Lung (tissue), 12 donors: ENCODE results near the gene GALNT13. TPM values are rescaled to one million over a fixed set of nuclear protein-coding genes. Genes with fewer than 3 reads are reported as not detected.

ENCODE experiments used
- ATAC-seq: fragments of 200-7000 bp; cut with Tn5 transposase; one replicate; pipeline ENCODE4 v1.9.1; 2020; ENCODE audit warnings: moderate number of reproducible peaks; ENCODE audit not compliant: insufficient read depth, low FRiP score
- DNase-seq, 3 donors: peaks; one replicate each; pipeline ENCODE4 v3.0.0-alpha.2; 2013 to 2017
- H3K27ac ChIP-seq, 2 donors: one replicate each; pipeline ENCODE4 v1.5.1; 2013; ENCODE audit warnings: mild to moderate bottlenecking in 2 of 2, moderate library complexity in 2 of 2, control low read depth in 1 of 2, inconsistent platforms in 1 of 2, low read depth in 1 of 2, low read length in 1 of 2
- H3K27me3 ChIP-seq, 3 donors: one replicate each; pipeline ENCODE4 v1.5.1; 2013; ENCODE audit warnings: low read length in 2 of 3; ENCODE audit not compliant: control insufficient read depth in 3 of 3, insufficient read depth in 3 of 3
- H3K36me3 ChIP-seq, 4 donors: one replicate each; pipeline ENCODE4 v1.5.1; 2013; ENCODE audit warnings: low read length in 4 of 4, mild to moderate bottlenecking in 1 of 4, moderate library complexity in 1 of 4; ENCODE audit not compliant: control insufficient read depth in 4 of 4, insufficient read depth in 4 of 4
- H3K4me1 ChIP-seq, 5 donors: one replicate each; pipeline ENCODE4 v1.5.1; 2013; ENCODE audit warnings: low read length in 5 of 5, mild to moderate bottlenecking in 2 of 5, moderate library complexity in 1 of 5; ENCODE audit not compliant: control insufficient read depth in 5 of 5, insufficient read depth in 5 of 5
- H3K4me3 ChIP-seq: one replicate; pipeline ENCODE4 v1.5.1; 2013; ENCODE audit warnings: mild to moderate bottlenecking, control low read depth, moderate library complexity
- H3K9ac ChIP-seq, 2 donors: one replicate each; pipeline ENCODE4 v1.5.1; 2013; ENCODE audit warnings: low read length in 2 of 2, control low read depth in 1 of 2; ENCODE audit not compliant: insufficient read depth in 1 of 2
- H3K9me3 ChIP-seq, 4 donors: one replicate each; pipeline ENCODE4 v1.5.1; 2013; ENCODE audit warnings: low read length in 3 of 4, mild to moderate bottlenecking in 1 of 4, moderate library complexity in 1 of 4; ENCODE audit not compliant: control insufficient read depth in 4 of 4, insufficient read depth in 3 of 4
- WGBS, 2 donors: extraction: QIAGEN DNeasy Blood & Tissue Kit; methylation state at CpG; one replicate each; pipeline ENCODE4 v1.1.7; 2013; 5-methylcytosine and 5-hydroxymethylcytosine counted together
- polyA plus RNA-seq, 2 donors: library from polyadenylated mRNA; stranded (reverse); fragments of 200-250 nt; gene quantifications; one replicate each; pipeline ENCODE4 v1.2.1, GENCODE V29; 2013
- total RNA-seq, 2 donors: library from RNA; depleted of rRNA in 1 of 2; stranded (reverse); fragments of >200 nt in 1 of 2; gene quantifications; one replicate each; pipeline ENCODE4 v1.2.1, GENCODE V29; 2014 to 2021
- TF ChIP-seq, protein P1 (sequence below): IDR thresholded peaks from 2 replicates; pipeline ENCODE4 v1.5.1; 2012; ENCODE audit warnings: mild to moderate bottlenecking; ENCODE audit errors: control extremely low read depth, extremely low read depth
- donor health status: control.
- donor health status: control.
- donor health status: Bipolar disorder and iron deficiency.
- donor health status: healthy.
- donor health status: DM: yes; HTN: yes; CAD: no.

Gene GALNT13
- total and polyA plus RNA-seq, 4 donors: 0.57 to 3.1 (median 1.2) TPM

- H3K4me1 ChIP-seq: no peaks in the 10 kb centered on the region
- ATAC-seq: no peak
- WGBS, 2 donors: 32 to 55% methylated on average over 1 of the region's 1 CpG
- TF ChIP-seq, protein P1, sequence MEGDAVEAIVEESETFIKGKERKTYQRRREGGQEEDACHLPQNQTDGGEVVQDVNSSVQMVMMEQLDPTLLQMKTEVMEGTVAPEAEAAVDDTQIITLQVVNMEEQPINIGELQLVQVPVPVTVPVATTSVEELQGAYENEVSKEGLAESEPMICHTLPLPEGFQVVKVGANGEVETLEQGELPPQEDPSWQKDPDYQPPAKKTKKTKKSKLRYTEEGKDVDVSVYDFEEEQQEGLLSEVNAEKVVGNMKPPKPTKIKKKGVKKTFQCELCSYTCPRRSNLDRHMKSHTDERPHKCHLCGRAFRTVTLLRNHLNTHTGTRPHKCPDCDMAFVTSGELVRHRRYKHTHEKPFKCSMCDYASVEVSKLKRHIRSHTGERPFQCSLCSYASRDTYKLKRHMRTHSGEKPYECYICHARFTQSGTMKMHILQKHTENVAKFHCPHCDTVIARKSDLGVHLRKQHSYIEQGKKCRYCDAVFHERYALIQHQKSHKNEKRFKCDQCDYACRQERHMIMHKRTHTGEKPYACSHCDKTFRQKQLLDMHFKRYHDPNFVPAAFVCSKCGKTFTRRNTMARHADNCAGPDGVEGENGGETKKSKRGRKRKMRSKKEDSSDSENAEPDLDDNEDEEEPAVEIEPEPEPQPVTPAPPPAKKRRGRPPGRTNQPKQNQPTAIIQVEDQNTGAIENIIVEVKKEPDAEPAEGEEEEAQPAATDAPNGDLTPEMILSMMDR: no peak
- no peak for DNase-seq
- H3K9me3 ChIP-seq: no peaks in the 10 kb centered on the region
- no peak overlapping the region for H3K27ac ChIP-seq
- no peak overlapping the region for H3K4me3 ChIP-seq
- no peaks in the 10 kb centered on the region for H3K36me3 ChIP-seq
- no peaks in the 10 kb centered on the region for H3K27me3 ChIP-seq
- H3K9ac ChIP-seq: no peak overlapping the region
Observed at GRCh38 chr2:154198866-154199265, 327.1 kb downstream of the GALNT13 start.

GRCh38 chr2:154203206-154203605 lies 331.5 kb downstream of the GALNT13 start:
- TF ChIP-seq, protein P1: no peak
- no peak overlapping the region for H3K27ac ChIP-seq
- H3K9ac ChIP-seq: no peak overlapping the region
- no peak overlapping the region for H3K4me3 ChIP-seq
- ATAC-seq (no peak), DNase-seq (no peak)
- H3K4me1 ChIP-seq: no peaks in the 10 kb centered on the region
- no peaks in the 10 kb centered on the region for H3K27me3 ChIP-seq
- H3K36me3 ChIP-seq: no peaks in the 10 kb centered on the region
- no peaks in the 10 kb centered on the region for H3K9me3 ChIP-seq

GRCh38 chr2:154203902-154204301 lies 332.2 kb downstream of the GALNT13 start:
- TF ChIP-seq, protein P1: no peak
- Histone ChIP-seq H3K27ac (no peak overlapping the region), H3K9me3 (no peaks in the 10 kb centered on the region), H3K9ac (no peak overlapping the region), H3K4me3 (no peak overlapping the region), H3K36me3 (no peaks in the 10 kb centered on the region), H3K27me3 (no peaks in the 10 kb centered on the region), H3K4me1 (no peaks in the 10 kb centered on the region)
- WGBS, 2 donors: 84 to 88% methylated on average over 2 of the region's 2 CpGs
- ATAC-seq: no peak
- no peak for DNase-seq

GRCh38 chr2:154207288-154208047 lies 335.7 kb downstream of the GALNT13 start:
- ATAC-seq: no peak
- TF ChIP-seq, protein P1: no peak
- Histone ChIP-seq H3K27me3 (no peaks in the 10 kb centered on the region), H3K4me1 (no peaks in the 10 kb centered on the region), H3K27ac (no peak overlapping the region), H3K36me3 (no peaks in the 10 kb centered on the region), H3K9me3 (no peaks in the 10 kb centered on the region), H3K4me3 (no peak overlapping the region), H3K9ac (no peak overlapping the region)
- DNase-seq: no peak
- WGBS, 2 donors: 86 to 91% methylated on average over 2 of the region's 2 CpGs
